ENCODE data around the gene C6orf141. TPM values are rescaled to one million over a fixed set of nuclear protein-coding genes. Genes with fewer than 3 reads are reported as not detected.

The C6orf141 gene
- total and polyA plus RNA-seq, 2 donors (not counting 1 experiment from before 2014, with no cell fraction given), result not detected

DNA sequence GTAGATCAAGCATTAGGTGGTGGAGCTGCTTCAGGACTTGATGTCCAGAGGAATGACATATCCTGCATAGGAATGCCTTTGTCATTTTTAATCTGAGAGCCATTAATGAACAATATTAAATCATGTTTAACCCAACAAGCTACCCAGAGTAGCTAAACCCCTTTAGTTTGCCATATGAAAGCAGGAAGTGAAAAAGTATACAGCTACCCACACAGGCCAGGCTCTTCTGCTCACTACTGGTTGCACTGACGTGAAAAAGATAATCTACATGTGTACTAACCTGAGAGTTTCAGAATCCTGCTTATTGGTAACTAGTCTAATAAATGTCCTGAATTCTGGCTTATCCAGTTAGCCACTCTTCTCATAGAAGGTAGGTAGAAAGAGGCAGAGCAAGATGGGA, 30.8 kb upstream of the C6orf141 start:
- no peaks in the 10 kb centered on the region for H3K4me1 ChIP-seq (ENCODE audit: control insufficient read depth in 2 of 2, insufficient read depth in 2 of 2, low read length in 2 of 2)
- no peaks in the 10 kb centered on the region for H3K79me2 ChIP-seq (ENCODE audit: control insufficient read depth, insufficient read depth, low read length)
- ChIA-PET POLR2A (no interaction called here), CTCF (interaction anchor here (1.1 kb wide), 1 partner anchor 13 kb away, joined by 6 read pairs; no protein-coding TSS in a partner anchor)
- Mint-ChIP-seq H3K27me3 (no peaks in the 10 kb centered on the region), H3K27ac (no peak overlapping the region), H3K4me1 (no peaks in the 10 kb centered on the region), H3K9me3 (ENCODE audit: insufficient read depth) (no peaks in the 10 kb centered on the region), H3K4me3 (no peak overlapping the region)
- no peaks in the 10 kb centered on the region for H3K36me3 ChIP-seq (replicated peaks in 1 of 2; ENCODE audit: control extremely low read depth in 1 of 2, control insufficient read depth in 1 of 2, extremely low read depth in 1 of 2, insufficient read depth in 2 of 2, low read length in 1 of 2)
- TF ChIP-seq, protein P1, sequence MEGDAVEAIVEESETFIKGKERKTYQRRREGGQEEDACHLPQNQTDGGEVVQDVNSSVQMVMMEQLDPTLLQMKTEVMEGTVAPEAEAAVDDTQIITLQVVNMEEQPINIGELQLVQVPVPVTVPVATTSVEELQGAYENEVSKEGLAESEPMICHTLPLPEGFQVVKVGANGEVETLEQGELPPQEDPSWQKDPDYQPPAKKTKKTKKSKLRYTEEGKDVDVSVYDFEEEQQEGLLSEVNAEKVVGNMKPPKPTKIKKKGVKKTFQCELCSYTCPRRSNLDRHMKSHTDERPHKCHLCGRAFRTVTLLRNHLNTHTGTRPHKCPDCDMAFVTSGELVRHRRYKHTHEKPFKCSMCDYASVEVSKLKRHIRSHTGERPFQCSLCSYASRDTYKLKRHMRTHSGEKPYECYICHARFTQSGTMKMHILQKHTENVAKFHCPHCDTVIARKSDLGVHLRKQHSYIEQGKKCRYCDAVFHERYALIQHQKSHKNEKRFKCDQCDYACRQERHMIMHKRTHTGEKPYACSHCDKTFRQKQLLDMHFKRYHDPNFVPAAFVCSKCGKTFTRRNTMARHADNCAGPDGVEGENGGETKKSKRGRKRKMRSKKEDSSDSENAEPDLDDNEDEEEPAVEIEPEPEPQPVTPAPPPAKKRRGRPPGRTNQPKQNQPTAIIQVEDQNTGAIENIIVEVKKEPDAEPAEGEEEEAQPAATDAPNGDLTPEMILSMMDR (IDR thresholded peaks at IDR 0.05), result no peak
- no peak for TF ChIP-seq EZH2 (IDR thresholded peaks at IDR 0.05; ENCODE audit: borderline replicate concordance, insufficient read depth, low read depth, low read length, poor library complexity, severe bottlenecking)
- H3K4me3 ChIP-seq (ENCODE audit: control extremely low read depth in 1 of 5, extremely low read depth in 1 of 5, insufficient read depth in 1 of 5, low read depth in 2 of 5, low read length in 4 of 5), result no peak overlapping the region
- no peak overlapping the region for H2AFZ ChIP-seq (ENCODE audit: insufficient read depth, low read depth, low read length, poor library complexity, severe bottlenecking)
- H3K27ac ChIP-seq (ENCODE audit: low read length in 2 of 2), result no peak overlapping the region
- H3K27me3 ChIP-seq (replicated peaks in 1 of 4; ENCODE audit: control extremely low read depth in 1 of 4, control insufficient read depth in 3 of 4, insufficient read depth in 4 of 4, low read length in 3 of 4), result no peaks in the 10 kb centered on the region
- H4K20me1 ChIP-seq (ENCODE audit: control insufficient read depth, insufficient read depth, low read length, poor library complexity, severe bottlenecking), result no peaks in the 10 kb centered on the region
- intact Hi-C loops (cut with micrococcal nuclease), result no loop called here
- no peak overlapping the region for H3K9ac ChIP-seq (ENCODE audit: low read length)
- no peak overlapping the region for H3K4me2 ChIP-seq (replicated peaks; ENCODE audit: low read depth, low read length, poor library complexity, severe bottlenecking)
- no CpG with 5 or more reads among the region's 1 CpG for WGBS (ENCODE audit: insufficient coverage)
- H3K9me3 ChIP-seq (ENCODE audit: control extremely low read depth in 1 of 3, control insufficient read depth in 2 of 3, insufficient read depth in 1 of 3, low read length in 2 of 3), result no peaks in the 10 kb centered on the region
- no peak for DNase-seq
- no peak for ATAC-seq (ENCODE audit: low read depth)

GRCh38 chr6:49522710-49523593, 27.5 kb upstream of the C6orf141 start:
- H4K20me1 ChIP-seq (ENCODE audit: control insufficient read depth, insufficient read depth, low read length, poor library complexity, severe bottlenecking), result no peaks in the 10 kb centered on the region
- Mint-ChIP-seq H3K9me3 (ENCODE audit: insufficient read depth) (no peaks in the 10 kb centered on the region), H3K4me1 (no peaks in the 10 kb centered on the region), H3K4me3 (no peak overlapping the region), H3K27ac (no peak overlapping the region), H3K27me3 (peaks cover 4% of the 10 kb centered on the region)
- no peak overlapping the region for H3K27ac ChIP-seq (ENCODE audit: low read length in 2 of 2)
- no peaks in the 10 kb centered on the region for H3K27me3 ChIP-seq (replicated peaks in 1 of 4; ENCODE audit: control extremely low read depth in 1 of 4, control insufficient read depth in 3 of 4, insufficient read depth in 4 of 4, low read length in 3 of 4)
- 85% methylated on average over 4 of the region's 7 CpGs for WGBS (ENCODE audit: insufficient coverage)
- no peaks in the 10 kb centered on the region for H3K4me1 ChIP-seq (ENCODE audit: control insufficient read depth in 2 of 2, insufficient read depth in 2 of 2, low read length in 2 of 2)
- H2AFZ ChIP-seq (ENCODE audit: insufficient read depth, low read depth, low read length, poor library complexity, severe bottlenecking), result no peak overlapping the region
- no peaks in the 10 kb centered on the region for H3K9me3 ChIP-seq (ENCODE audit: control extremely low read depth in 1 of 3, control insufficient read depth in 2 of 3, insufficient read depth in 1 of 3, low read length in 2 of 3)
- no peak for DNase-seq
- no peak overlapping the region for H3K4me2 ChIP-seq (replicated peaks; ENCODE audit: low read depth, low read length, poor library complexity, severe bottlenecking)
- POLR2A ChIA-PET, result no interaction called here
- TF ChIP-seq, protein P1 (IDR thresholded peaks at IDR 0.05), result no peak
- no peak for TF ChIP-seq EZH2 (IDR thresholded peaks at IDR 0.05; ENCODE audit: borderline replicate concordance, insufficient read depth, low read depth, low read length, poor library complexity, severe bottlenecking)
- H3K9ac ChIP-seq (ENCODE audit: low read length), result no peak overlapping the region
- no peak overlapping the region for H3K4me3 ChIP-seq (ENCODE audit: control extremely low read depth in 1 of 5, extremely low read depth in 1 of 5, insufficient read depth in 1 of 5, low read depth in 2 of 5, low read length in 4 of 5)
- H3K36me3 ChIP-seq (replicated peaks in 1 of 2; ENCODE audit: control extremely low read depth in 1 of 2, control insufficient read depth in 1 of 2, extremely low read depth in 1 of 2, insufficient read depth in 2 of 2, low read length in 1 of 2), result no peaks in the 10 kb centered on the region
- no peak for ATAC-seq (ENCODE audit: low read depth)
- H3K79me2 ChIP-seq (ENCODE audit: control insufficient read depth, insufficient read depth, low read length), result no peaks in the 10 kb centered on the region
- intact Hi-C loops (cut with micrococcal nuclease), result no loop called here
- CTCF ChIA-PET, result interaction anchor here (1.1 kb wide), 1 partner anchor 10 kb away, joined by 3 read pairs; no protein-coding TSS in a partner anchor
